ENCODE results near the gene C19orf67. TPM values are rescaled to one million over a fixed set of nuclear protein-coding genes. Genes with fewer than 3 reads are reported as not detected.
"Not testable (repeated sequence)": the region's sequence is repeated elsewhere in the genome, so short reads cannot be mapped to it uniquely, and the experiment has no call there.

Gene C19orf67
- total RNA-seq, 3 donors from 2014 or later: 0.27 TPM; not detected in 2

GRCh38 chr19:14053500-14053899, 32.1 kb downstream of the C19orf67 start:
- intact Hi-C loops (cut with DNase I, micrococcal nuclease): no loop called here
- peaks cover 4% of the 10 kb centered on the region for H3K4me1 ChIP-seq (ENCODE audit: low read depth)
- TF ChIP-seq, protein P1, sequence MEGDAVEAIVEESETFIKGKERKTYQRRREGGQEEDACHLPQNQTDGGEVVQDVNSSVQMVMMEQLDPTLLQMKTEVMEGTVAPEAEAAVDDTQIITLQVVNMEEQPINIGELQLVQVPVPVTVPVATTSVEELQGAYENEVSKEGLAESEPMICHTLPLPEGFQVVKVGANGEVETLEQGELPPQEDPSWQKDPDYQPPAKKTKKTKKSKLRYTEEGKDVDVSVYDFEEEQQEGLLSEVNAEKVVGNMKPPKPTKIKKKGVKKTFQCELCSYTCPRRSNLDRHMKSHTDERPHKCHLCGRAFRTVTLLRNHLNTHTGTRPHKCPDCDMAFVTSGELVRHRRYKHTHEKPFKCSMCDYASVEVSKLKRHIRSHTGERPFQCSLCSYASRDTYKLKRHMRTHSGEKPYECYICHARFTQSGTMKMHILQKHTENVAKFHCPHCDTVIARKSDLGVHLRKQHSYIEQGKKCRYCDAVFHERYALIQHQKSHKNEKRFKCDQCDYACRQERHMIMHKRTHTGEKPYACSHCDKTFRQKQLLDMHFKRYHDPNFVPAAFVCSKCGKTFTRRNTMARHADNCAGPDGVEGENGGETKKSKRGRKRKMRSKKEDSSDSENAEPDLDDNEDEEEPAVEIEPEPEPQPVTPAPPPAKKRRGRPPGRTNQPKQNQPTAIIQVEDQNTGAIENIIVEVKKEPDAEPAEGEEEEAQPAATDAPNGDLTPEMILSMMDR (IDR thresholded peaks at IDR 0.05): no peak
- ATAC-seq: no peak
- no peak overlapping the region for H3K4me3 ChIP-seq
- no peaks in the 10 kb centered on the region for H3K36me3 ChIP-seq (ENCODE audit: low read depth)
- no peak for DNase-seq
- H3K9me3 ChIP-seq: no peaks in the 10 kb centered on the region

GRCh38 chr19:14053032-14053431, 32.6 kb downstream of the C19orf67 start:
- ATAC-seq (no peak), DNase-seq (no peak)
- H3K4me3 ChIP-seq: no peak overlapping the region
- TF ChIP-seq, protein P1 (IDR thresholded peaks at IDR 0.05): no peak
- no peaks in the 10 kb centered on the region for H3K36me3 ChIP-seq (ENCODE audit: low read depth)
- no peaks in the 10 kb centered on the region for H3K9me3 ChIP-seq
- intact Hi-C loops (cut with DNase I, micrococcal nuclease): no loop called here
- H3K4me1 ChIP-seq (ENCODE audit: low read depth): peaks cover 4% of the 10 kb centered on the region

- no peak overlapping the region for H3K4me3 ChIP-seq
- no peaks in the 10 kb centered on the region for H3K9me3 ChIP-seq
- DNase-seq: no peak
- ATAC-seq: no peak
- intact Hi-C loops (cut with DNase I, micrococcal nuclease): no loop called here
- TF ChIP-seq, protein P1 (IDR thresholded peaks at IDR 0.05): no peak
- H3K4me1 ChIP-seq (ENCODE audit: low read depth): no peaks in the 10 kb centered on the region
- H3K36me3 ChIP-seq (ENCODE audit: low read depth): no peaks in the 10 kb centered on the region
Observed at GRCh38 chr19:14052470-14052869, 33.1 kb downstream of the C19orf67 start.

DNA sequence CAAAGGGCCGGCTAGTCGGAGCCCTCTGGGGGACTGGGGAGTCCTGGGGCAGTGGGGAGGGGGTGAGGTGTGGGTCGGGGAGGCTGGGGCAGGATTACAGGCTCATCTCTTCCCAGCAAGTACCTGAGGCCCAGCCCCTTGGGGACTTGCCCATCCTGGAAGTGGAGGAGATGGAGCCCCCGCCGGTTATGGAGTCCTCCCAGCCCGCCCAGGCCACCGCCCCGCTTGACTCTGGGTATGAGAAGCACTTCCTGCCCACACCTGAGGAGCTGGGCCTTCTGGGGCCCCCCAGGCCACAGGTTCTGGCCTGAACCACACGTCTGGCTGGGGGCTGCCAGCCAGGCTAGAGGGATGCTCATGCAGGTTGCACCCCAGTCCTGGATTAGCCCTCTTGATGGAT, 33.6 kb downstream of the C19orf67 start:
- H3K4me3 ChIP-seq: no peak overlapping the region
- intact Hi-C loops (cut with DNase I, micrococcal nuclease): no loop called here
- no peaks in the 10 kb centered on the region for H3K4me1 ChIP-seq (ENCODE audit: low read depth)
- DNase-seq (no peak), ATAC-seq (no peak)
- H3K36me3 ChIP-seq (ENCODE audit: low read depth): no peaks in the 10 kb centered on the region
- TF ChIP-seq, protein P1 (IDR thresholded peaks at IDR 0.05): no peak
- no peaks in the 10 kb centered on the region for H3K9me3 ChIP-seq

GRCh38 chr19:14050961-14051360, 34.6 kb downstream of the C19orf67 start:
- intact Hi-C loops (cut with DNase I, micrococcal nuclease): not testable (repeated sequence)

DNA sequence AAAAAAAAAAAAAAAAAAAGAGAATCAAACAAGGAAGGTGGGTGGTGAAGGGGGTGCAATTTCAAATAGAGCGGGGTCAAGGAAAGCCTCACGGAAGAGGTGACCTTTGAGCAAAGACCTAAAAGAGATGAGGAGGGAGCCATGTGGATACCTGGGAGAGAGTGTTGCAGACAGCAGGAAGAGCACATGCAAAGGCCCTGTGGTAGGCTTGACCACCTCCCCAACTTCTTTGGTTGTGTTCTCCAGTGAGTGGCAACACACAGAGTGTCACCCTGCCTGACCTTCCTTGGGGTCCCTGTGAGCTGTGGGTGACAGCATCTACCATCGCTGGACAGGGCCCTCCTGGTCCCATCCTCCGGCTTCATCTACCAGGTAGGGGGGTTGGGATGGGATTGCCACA, 35.1 kb downstream of the C19orf67 start:
- TF ChIP-seq, protein P1 (IDR thresholded peaks at IDR 0.05): no peak
- intact Hi-C loops (cut with DNase I, micrococcal nuclease): no loop called here

More at GRCh38 chr19:14050961-14051360, 34.6 kb downstream of the C19orf67 start:
- not testable (repeated sequence) for H3K4me1 ChIP-seq (ENCODE audit: low read depth); ATAC-seq; H3K4me3 ChIP-seq; H3K36me3 ChIP-seq (ENCODE audit: low read depth); H3K9me3 ChIP-seq; DNase-seq

More for the DNA sequence above, 35.1 kb downstream of the C19orf67 start:
- H3K9me3 ChIP-seq: no peaks in the 10 kb centered on the region
- no peaks in the 10 kb centered on the region for H3K4me1 ChIP-seq (ENCODE audit: low read depth)
- ATAC-seq (no peak), DNase-seq (no peak)
- H3K4me3 ChIP-seq: no peak overlapping the region
- H3K36me3 ChIP-seq (ENCODE audit: low read depth): no peaks in the 10 kb centered on the region
